Coronary artery (tissue), 2 donors: ENCODE data around the gene ADGRD1.

Experiments
- DNase-seq: peaks from one replicate; pipeline ENCODE4 v3.0.0-alpha.2; 2017; ENCODE audit warnings: low spot score
- H3K27ac ChIP-seq, 2 donors: fragments of 200-600 bp; sonication (generic); one replicate each; pipeline ENCODE4 v1.5.1; 2016 to 2019
- H3K4me3 ChIP-seq: fragments of 200-600 bp; sonication (generic); 2 replicates; pipeline ENCODE4 v1.5.1; 2016; ENCODE audit warnings: mild to moderate bottlenecking, moderate library complexity
- TF ChIP-seq, protein P1 (sequence below): fragments of 200-600 bp; sonication (generic); IDR thresholded peaks from one replicate; pipeline ENCODE4 v1.5.1; 2019; ENCODE audit warnings: antibody characterized with exemption

Gene ADGRD1

DNA sequence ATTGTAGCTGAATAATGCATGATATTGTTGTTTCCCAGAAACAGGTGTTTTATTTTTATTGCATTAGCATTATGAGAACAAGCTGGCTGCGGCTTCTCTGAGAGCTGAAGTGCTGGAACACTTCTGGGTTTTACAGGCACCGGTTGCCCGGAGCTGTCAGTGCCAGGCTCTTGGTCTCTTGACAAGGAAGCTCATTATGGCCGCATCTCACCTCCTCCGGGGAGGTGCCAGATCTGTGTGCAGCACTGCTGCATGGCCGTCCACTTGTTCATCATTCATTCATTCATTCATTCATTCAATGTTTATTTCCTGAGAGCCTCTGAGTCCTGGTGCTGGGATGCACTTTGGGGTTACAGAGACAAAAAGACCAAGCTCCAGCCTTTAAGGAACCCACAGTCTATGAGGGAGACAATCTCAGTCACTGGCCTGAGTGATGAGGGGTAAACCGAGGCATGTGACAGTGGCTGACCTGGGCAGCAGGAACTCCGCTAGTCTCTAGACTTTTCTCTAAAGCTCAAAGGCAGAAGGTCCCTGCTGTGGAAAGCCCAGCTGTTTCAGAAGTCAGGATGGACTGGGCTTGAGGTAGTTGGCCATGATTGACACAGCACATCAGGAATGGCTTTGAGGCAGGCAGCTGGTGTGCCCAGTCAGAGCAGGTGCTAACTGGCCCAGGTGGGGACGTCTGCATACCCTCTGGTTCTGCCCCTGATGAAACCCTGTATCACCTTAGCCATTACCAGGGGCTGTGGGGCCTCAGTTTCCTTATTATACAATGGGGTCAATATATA, 181.0 kb downstream of the ADGRD1 start:
- DNase-seq, result no peak
- H3K27ac ChIP-seq, result no peak overlapping the region
- H3K4me3 ChIP-seq, result no peak overlapping the region
- TF ChIP-seq, protein P1, sequence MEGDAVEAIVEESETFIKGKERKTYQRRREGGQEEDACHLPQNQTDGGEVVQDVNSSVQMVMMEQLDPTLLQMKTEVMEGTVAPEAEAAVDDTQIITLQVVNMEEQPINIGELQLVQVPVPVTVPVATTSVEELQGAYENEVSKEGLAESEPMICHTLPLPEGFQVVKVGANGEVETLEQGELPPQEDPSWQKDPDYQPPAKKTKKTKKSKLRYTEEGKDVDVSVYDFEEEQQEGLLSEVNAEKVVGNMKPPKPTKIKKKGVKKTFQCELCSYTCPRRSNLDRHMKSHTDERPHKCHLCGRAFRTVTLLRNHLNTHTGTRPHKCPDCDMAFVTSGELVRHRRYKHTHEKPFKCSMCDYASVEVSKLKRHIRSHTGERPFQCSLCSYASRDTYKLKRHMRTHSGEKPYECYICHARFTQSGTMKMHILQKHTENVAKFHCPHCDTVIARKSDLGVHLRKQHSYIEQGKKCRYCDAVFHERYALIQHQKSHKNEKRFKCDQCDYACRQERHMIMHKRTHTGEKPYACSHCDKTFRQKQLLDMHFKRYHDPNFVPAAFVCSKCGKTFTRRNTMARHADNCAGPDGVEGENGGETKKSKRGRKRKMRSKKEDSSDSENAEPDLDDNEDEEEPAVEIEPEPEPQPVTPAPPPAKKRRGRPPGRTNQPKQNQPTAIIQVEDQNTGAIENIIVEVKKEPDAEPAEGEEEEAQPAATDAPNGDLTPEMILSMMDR, result no peak

GRCh38 chr12:131135311-131135785, 181.6 kb downstream of the ADGRD1 start:
- no peak for DNase-seq
- Histone ChIP-seq H3K4me3 (no peak overlapping the region), H3K27ac (no peak overlapping the region)
- TF ChIP-seq, protein P1, result no peak

DNA sequence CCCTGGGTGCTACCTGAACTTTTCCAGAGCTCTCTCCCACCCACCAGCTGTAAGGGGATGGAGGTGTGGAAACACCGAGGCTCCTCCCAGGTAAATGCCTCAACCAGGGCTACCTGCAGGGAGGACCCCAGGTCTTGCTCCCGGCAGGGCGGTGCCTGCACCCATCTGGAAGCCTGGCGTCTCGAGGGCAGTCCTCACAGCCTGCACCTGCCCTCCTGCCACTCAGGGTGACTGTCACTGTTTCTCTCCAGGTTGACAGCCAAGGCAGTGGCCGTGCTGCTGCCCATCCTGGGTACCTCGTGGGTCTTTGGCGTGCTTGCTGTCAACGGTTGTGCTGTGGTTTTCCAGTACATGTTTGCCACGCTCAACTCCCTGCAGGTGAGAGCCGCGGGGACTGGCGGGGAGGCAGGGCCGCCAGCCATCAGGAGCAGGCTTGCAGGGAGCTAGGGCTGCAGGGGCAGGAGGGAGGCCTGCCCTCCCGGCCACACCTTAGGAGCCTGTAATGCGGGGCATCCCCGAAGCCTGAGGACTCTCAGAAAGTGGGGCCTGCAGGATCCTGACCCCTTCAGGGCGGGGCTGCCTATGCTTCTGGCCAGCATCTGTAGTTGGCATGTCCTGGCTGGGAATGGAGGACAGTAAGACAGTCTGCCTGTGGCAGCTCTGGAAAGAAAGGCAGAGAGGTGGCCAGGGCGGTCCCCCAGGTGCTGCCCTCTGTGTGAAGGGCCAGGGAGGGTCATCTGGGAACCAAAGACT, 182.3 kb downstream of the ADGRD1 start:
- H3K4me3 ChIP-seq, result no peak overlapping the region
- H3K27ac ChIP-seq, result no peak overlapping the region
- DNase-seq, result peak; percentile 70
- TF ChIP-seq, protein P1, result no peak

DNA sequence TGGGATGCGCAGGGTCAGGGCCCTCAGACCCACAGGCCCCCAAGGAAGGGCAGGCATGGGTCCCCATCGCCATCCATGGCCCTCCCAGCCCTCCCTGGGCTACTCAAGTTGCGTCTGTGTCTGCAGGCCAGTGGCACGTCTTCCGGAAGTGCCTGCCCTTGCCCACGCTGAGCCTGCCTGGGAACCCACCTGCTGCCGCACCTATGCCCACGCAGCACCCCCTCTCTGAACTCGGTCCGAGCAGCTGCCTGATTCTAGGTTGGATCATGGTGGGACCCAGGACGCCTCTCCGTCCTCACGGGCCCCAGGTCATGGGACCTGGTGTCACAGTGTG, 182.8 kb downstream of the ADGRD1 start:
- Histone ChIP-seq H3K4me3 (no peak overlapping the region), H3K27ac (no peak overlapping the region)
- DNase-seq, result peak; percentile 56
- TF ChIP-seq, protein P1, result no peak

GRCh38 chr12:131137009-131137835, 183.5 kb downstream of the ADGRD1 start:
- DNase-seq, result peak; percentile 57
- Histone ChIP-seq H3K27ac (no peak overlapping the region), H3K4me3 (no peak overlapping the region)
- TF ChIP-seq, protein P1, result no peak

DNA sequence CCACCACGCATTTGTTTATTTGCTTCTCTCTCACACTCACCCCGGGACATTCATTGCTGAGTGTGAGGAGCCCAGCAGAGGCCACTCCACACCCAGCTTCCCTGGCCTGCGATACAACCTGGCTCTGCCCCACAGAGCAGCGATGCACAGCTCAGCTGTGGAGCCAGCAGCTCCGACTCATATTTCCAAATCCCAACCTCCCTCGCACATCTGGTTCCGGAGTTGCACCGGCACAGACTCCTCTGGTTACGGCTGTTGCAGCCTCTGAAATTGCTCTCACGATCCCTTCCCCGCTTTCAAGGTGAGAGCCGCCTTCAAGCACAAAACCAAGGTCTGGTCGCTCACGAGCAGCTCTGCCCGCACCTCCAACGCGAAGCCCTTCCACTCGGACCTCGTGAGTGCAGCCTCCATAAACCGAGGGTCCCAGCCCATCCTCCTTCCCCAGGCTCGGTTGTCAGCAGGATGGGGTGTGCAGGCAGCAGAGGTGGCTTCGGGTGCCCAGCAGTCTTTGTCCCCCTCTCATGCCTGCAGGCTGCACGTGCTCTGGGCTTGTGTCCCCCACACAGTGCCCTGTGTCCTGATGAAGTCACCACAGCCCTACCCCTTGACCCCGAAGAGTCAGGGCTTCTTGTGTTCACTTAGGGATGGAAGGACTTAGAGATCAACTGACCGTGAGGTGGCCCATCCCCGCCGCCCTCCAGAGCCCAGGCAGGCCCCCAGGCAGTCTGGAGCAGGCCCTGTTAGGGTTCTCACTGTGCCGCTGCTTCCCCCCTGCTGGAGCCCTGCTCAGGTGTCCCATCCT, 184.3 kb downstream of the ADGRD1 start:
- DNase-seq, result peak; percentile 66
- H3K27ac ChIP-seq, result no peak overlapping the region

More for the DNA sequence above, 184.3 kb downstream of the ADGRD1 start:
- TF ChIP-seq, protein P1, result no peak
- H3K4me3 ChIP-seq, result no peak overlapping the region
